ENCODE results near the gene C22orf39.

Gene C22orf39

DNA sequence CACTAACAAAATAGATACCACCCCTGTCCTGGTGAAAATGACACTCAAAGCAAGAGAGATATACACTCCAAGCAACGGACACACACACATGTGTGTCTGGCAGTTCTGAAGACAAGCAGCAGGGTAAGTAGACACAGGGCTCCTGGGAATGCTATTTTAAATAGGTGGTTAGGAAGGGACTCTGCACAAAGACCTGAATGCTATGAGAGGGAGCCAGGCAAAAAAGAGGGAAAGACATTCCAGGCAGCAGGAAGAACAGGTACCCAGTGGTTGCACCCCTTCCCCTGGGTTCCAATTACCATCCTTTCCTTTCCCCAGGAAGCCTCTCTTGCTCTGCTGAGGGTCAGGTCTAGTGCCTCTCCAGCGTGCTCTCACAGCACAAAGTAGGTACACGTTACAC, 28.5 kb upstream of the C22orf39 start:
- DNase-seq: no peak

GRCh38 chr22:19473578-19473977, 26.1 kb upstream of the C22orf39 start:
- DNase-seq: no peak

DNA sequence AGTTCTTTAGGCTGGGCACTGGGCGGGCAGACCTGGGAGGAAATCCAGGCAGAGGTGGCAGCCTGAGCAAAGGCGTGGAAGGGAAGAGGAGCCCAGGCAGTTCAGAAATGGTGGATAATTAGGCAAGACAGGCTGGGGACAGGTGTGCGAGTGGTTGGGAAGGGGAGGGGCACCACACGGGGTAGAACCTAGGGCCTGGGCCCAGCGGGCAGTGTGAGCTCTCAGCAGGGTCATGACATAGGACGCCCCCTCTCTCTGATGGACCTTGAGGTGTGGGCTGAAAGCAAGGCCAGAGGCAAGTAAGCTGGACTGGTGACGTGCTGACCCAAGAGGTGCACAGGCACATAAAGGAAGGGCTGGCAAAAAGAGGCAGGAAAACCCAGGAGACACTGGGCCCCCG, 24.7 kb upstream of the C22orf39 start:
- DNase-seq: no peak

DNA sequence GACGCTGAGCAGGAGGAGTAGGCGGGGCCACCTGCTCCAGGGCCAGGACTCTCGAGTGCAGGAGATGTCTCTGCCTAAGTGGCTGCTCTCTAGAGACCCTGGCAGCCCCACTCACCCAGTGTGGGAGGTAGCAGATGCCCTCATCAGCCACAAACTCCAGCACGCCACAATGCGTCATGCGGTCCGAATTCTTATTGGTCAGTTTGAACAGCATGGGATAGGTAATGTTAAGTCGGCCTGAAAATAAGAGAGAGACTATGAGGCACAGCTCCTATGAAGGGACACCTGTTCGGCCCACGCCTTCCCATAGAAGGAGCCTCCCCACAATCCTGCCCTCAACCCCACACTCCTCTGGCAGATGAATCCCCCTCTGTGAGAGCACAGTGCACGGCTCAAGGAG, 24.1 kb upstream of the C22orf39 start:
- no peak for DNase-seq

DNA sequence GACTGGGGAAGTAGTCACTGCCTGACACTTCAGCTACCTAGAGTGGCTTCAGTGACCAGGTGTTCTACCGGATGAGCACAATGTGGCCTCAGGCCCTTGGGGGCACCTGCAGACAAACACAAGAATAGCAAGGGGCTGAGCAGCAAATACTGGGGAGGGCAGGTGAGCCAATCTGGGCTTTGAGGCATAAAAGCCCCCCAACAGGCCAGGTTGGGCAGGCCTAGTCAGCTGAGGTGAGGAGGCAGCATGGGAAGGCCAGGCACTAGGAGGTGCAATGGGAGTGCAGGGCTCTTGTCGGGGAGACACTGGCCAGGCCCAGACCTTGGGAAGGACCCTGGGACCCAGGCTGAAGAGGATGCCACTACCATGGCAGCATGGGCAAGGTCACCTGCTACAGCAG, 22.5 kb upstream of the C22orf39 start:
- DNase-seq: no peak

GRCh38 chr22:19469421-19469820, 21.9 kb upstream of the C22orf39 start:
- DNase-seq: no peak

DNA sequence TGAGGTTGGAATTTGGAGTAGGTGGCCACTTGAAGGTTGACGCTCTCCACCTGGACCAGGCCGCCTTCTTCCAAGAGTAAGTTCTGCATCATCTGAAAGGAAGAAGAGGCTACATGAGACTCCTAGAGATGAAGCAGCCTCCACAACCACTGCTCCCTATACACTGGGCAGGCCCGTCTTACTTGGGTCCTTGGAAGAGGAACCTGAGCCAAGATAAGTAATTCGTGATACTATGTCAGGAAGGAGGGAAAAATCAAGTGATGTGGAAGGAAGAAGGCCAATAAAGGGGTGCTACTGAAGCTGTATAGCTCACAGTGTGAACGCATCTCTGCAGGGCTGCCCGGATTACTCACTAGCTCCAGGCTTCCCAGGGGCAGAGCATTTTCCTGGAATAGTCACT, 20.4 kb upstream of the C22orf39 start:
- no peak for DNase-seq

- DNase-seq: no peak
These were observed 19.6 kb upstream of the C22orf39 start for GRCh38 chr22:19466848-19467752.

GRCh38 chr22:19466126-19466716, 18.7 kb upstream of the C22orf39 start:
- no peak for DNase-seq

GRCh38 chr22:19464975-19465374, 17.5 kb upstream of the C22orf39 start:
- DNase-seq: no peak

GRCh38 chr22:19464546-19464945, 17.0 kb upstream of the C22orf39 start:
- no peak for DNase-seq

GRCh38 chr22:19463491-19464469, 16.3 kb upstream of the C22orf39 start:
- DNase-seq: no peak

DNA sequence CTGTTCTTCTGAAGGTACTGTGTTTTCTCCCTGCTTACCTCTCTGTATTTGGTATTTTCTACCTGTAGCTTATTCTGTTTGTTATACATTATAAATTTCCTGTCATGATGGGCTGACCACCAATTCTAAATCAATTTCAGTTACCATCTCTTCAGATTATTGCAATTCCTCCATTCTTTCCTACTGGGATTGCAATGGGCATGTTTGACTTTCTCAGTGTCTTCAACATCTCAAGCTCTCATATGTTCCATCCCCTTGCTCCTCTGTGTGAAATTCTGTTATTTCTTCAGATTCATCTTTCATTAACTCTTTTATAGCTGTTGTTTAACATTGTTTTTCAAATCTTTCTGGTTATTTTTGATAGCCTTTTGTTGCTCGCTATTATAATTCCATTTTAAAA, 15.5 kb upstream of the C22orf39 start:
- no peak for DNase-seq

GRCh38 chr22:19461506-19461905, 14.0 kb upstream of the C22orf39 start:
- DNase-seq: no peak

- DNase-seq: no peak
These were observed 12.5 kb upstream of the C22orf39 start for GRCh38 chr22:19460036-19460435.

DNA sequence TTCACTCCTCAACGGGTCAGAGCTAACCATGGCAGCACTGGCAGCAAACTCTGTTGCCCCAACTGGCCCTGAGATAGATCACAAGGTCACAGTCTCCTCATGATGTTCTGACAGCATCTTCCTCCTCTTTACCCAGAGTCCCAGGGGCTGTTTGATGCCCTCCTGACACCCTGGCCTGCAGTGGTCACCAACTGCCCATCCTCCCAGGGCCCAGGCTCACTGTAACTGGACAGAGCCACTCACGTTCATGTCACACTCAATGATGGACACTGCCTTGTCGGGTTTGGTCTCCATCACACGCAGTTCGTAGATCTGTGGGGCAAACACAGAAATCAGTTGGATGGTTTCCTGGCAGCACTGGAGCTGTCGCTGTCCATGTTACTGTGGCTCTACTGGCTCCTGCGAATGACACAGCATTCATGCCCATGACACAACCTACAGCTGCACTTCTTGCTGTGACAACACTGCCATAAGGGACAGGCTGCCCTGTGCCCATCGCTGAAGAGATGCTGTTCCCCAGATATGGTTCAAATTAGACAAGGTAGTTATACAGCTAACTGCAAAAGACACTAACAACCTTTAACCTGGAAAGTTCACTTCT, 10.4 kb upstream of the C22orf39 start:
- no peak for DNase-seq

- no peak for DNase-seq
These were observed 9.0 kb upstream of the C22orf39 start for GRCh38 chr22:19456541-19456940.

DNA sequence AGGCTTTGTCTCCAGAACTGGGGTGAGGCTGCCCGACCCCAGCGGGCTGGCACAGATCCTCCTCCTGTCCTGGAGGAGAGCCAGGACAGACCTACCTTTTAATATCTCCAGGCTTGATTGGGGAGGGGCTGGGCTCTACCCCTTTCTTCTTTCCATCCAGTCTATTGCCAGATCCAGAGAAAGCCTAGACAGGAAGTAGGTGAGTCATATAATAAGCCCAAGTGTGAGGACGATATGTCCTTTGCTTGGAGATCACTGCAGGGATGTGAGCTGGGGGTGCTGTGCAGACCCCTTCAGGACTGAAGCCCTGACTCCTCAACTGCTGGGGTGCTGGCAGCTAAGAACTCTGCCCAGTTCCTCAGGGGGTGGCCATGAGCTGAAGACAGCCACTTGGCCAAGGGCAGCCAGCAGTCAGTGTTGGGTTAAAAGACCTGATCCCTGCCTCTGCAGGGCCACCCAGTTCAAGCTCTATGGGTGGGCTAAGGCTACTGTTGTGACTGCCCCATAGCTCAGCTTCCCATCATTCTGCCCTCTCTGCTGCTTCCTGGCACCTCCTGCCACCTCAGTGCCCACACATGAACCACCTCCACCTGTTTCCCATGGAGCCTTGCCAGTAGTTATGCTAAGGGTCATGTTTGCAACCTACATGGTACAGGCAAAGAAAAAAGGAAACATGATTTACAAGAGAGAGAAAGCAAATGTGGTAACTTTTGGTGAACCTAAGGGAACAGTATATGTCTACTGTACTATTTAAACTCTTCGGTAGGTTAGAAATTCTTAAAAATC, 8.3 kb upstream of the C22orf39 start:
- DNase-seq: no peak

DNA sequence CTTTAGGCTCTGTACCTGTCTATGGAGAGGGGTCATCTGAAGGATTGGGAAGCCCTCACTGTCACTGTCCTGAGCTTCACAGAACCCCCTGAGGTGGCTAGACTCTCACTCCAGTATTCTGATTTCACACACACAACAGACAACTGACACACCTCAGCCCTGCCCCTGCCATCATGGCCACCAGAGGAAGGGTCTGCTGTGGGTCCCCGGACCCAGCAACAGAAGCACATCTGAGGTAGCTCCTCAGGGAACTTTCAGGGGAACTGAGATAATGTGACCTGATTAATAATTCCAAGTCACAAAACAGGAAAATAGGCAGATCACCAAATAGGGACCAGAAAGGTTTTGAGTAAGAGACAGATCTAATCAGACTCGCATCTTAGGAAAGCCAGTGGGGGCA, 7.5 kb upstream of the C22orf39 start:
- no peak for DNase-seq

GRCh38 chr22:19454156-19454555, 6.6 kb upstream of the C22orf39 start:
- no peak for DNase-seq

DNA sequence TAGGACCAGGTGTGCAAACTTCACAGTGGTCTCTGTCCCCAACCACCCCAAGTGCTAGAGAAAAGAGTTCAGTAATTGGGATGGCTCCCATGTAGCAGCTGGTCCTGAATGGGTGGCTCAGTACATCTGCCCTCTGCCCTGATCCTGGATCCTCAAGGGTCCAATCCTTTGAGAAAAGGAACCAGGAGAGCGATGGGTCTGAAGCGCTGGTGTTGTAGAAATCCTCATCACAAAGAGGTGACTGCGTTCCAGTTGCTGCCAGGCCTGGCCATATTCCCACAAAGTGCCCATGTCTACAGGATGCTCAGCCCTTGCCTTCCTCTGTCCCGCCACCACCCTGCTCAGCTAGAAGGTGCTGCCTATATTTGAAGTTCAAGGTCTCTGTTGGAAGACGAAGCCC, 6.2 kb upstream of the C22orf39 start:
- no peak for DNase-seq

- DNase-seq: no peak
These were observed 4.1 kb upstream of the C22orf39 start for GRCh38 chr22:19451570-19451969.

Measured in activated CD4-positive, alpha-beta T cell treated with anti-CD3 and anti-CD28 coated beads, Interleukin-2, amount 50 U/mL, for 1 hour (primary cell).